HepG2 (cell line): ENCODE measurements around the gene CDH12. TPM values are rescaled to one million over a fixed set of nuclear protein-coding genes. Genes with fewer than 3 reads are reported as not detected.
"Not testable (repeated sequence)": the region's sequence is repeated elsewhere in the genome, so short reads cannot be mapped to it uniquely, and the experiment has no call there.

ENCODE experiments used
- ATAC-seq: fragments of 200-7000 bp; cut with Tn5 transposase; 3 replicates; pipeline ENCODE4 v1.9.1; 2020; ENCODE audit warnings: mild to moderate bottlenecking, moderate library complexity
- BruUV-seq: library from RNA; stranded (reverse); fragments of 400-500 nt; replicated peaks from 2 replicates; lab custom pipeline; 2021; lab: Mats Ljungman, UMichigan
- CTCF ChIA-PET: fragments of 300-600 bp; formaldehyde crosslinking; extraction: SDS; loops from one replicate; lab custom pipeline; 2021; ENCODE audit warnings: low total read pairs, inconsistent platforms, low intra/inter-chr PET ratio; lab: Yijun Ruan, JAX
- POLR2A ChIA-PET: fragments of 350-600 bp; sonication (Branson Sonifier 250); formaldehyde crosslinking; loops from one replicate; lab custom pipeline; 2020; ENCODE audit warnings: antibody characterized with exemption, inconsistent platforms; lab: Yijun Ruan, JAX
- DNase-seq: peaks from one replicate; pipeline ENCODE4 v3.0.0-alpha.2; 2015; ENCODE audit warnings: low spot score
- FAIRE-seq: peaks from 3 replicates; lab custom pipeline; 2011; peaks lifted over from hg19 to GRCh38; lab: Jason Lieb, UNC
- H2AFZ ChIP-seq: one replicate; pipeline ENCODE4 v1.6.1; 2011; ENCODE audit warnings: low read length, inconsistent platforms
- H3K27ac ChIP-seq: fragments of 300-600 bp; 3 replicates; pipeline ENCODE4 v1.8.0; 2011; ENCODE audit warnings: mixed run types, mild to moderate bottlenecking, mixed read lengths, low read length, inconsistent platforms; ENCODE audit not compliant: insufficient read depth; ENCODE audit errors: extremely low read length
- H3K27me3 ChIP-seq, 2 experiments: fragments of 200-600 bp in 1 of 2; 2 replicates in 1 of 2; 3 replicates in 1 of 2; pipeline versions ENCODE4 v1.6.0 to v1.8.0; 2011; ENCODE audit warnings: low read length in 2 of 2, mild to moderate bottlenecking in 2 of 2, moderate library complexity in 2 of 2, inconsistent platforms in 1 of 2; ENCODE audit not compliant: insufficient read depth in 2 of 2, control insufficient read depth in 1 of 2
- H3K36me3 ChIP-seq, 2 experiments: fragments of 200-600 bp in 1 of 2; replicated peaks in 1 of 2; 2 replicates in 1 of 2; 3 replicates in 1 of 2; pipeline versions ENCODE4 v1.5.1 to v1.8.0; 2011; ENCODE audit warnings: low read length in 2 of 2, inconsistent platforms in 1 of 2; ENCODE audit not compliant: insufficient read depth in 2 of 2, control insufficient read depth in 1 of 2
- H3K4me1 ChIP-seq: 2 replicates; pipeline ENCODE4 v1.5.1; 2012; ENCODE audit warnings: low read length, inconsistent platforms; ENCODE audit not compliant: insufficient read depth
- H3K4me2 ChIP-seq: 2 replicates; pipeline ENCODE4 v1.6.0; 2011; ENCODE audit warnings: low read depth, low read length, inconsistent platforms
- H3K4me3 ChIP-seq, 3 experiments: fragments of 200-600 bp in 1 of 3; sonication (generic), shearing (Covaris generic) in 1 of 3; replicated peaks in 1 of 3; 2 replicates each; pipeline ENCODE4 v1.5.1; 2011 to 2016; ENCODE audit warnings: low read length in 3 of 3, inconsistent platforms in 2 of 3, low read depth in 2 of 3, mild to moderate bottlenecking in 2 of 3, control low read depth in 1 of 3, mixed read lengths in 1 of 3; ENCODE audit not compliant: insufficient read depth in 1 of 3
- H3K79me2 ChIP-seq: one replicate; pipeline ENCODE4 v1.6.1; 2011; ENCODE audit warnings: low read length, inconsistent platforms; ENCODE audit not compliant: insufficient read depth
- H3K9ac ChIP-seq: 2 replicates; pipeline ENCODE4 v1.6.0; 2011; ENCODE audit warnings: mild to moderate bottlenecking, low read depth, low read length, inconsistent platforms; ENCODE audit not compliant: insufficient read depth
- H3K9me3 ChIP-seq: 2 replicates; pipeline ENCODE4 v1.5.1; 2012; ENCODE audit warnings: mild to moderate bottlenecking, low read length
- H4K20me1 ChIP-seq: 2 replicates; pipeline ENCODE4 v1.6.0; 2011; ENCODE audit warnings: inconsistent platforms, mild to moderate bottlenecking, low read length, moderate library complexity; ENCODE audit not compliant: insufficient read depth
- WGBS: methylation state at CpG from one replicate; pipeline ENCODE4 v1.1.6; 2017; ENCODE audit warnings: low lambda C conversion rate; 5-methylcytosine and 5-hydroxymethylcytosine counted together
- in situ Hi-C: cut with HindIII; loops from 2 replicates; pipeline ENCODE4 v1.10.0; 2017; ENCODE audit warnings: low pct_unique_long_range_greater_than_20kb; ENCODE audit not compliant: extremely low pct_ligation_motif_present
- intact Hi-C: fragments of 100-400 bp; cut with micrococcal nuclease; formaldehyde crosslinking; loops from one replicate; pipeline ENCODE4 v1.10.0; 2022; ENCODE audit not compliant: unreplicated experiment
- polyA plus RNA-seq, 8 experiments: library from polyadenylated mRNA; depleted of rRNA in 3 of 8; stranded (reverse) in 7 of 8; unstranded in 1 of 8; fragments of >200 nt; fragmentation: Illumina TruSeq in 4 of 8; extraction: Trizol in 4 of 8; gene quantifications; 2 replicates each; pipeline versions ENCODE4 v1.2.1 to v1.2.3, GENCODE V29; 2011 to 2016; ENCODE audit warnings: low read depth in 4 of 8, missing spikeins in 1 of 8, mixed read lengths in 1 of 8; ENCODE audit not compliant: insufficient read depth in 1 of 8
- total RNA-seq, 5 experiments: library from RNA; depleted of rRNA; stranded (reverse); fragments of >200 nt; fragmentation: Illumina TruSeq; extraction: Trizol; gene quantifications; 2 replicates each; pipeline ENCODE4 v1.2.3, GENCODE V29; 2016; ENCODE audit warnings: low read depth in 1 of 5

Gene CDH12
- total and polyA plus RNA-seq, 2 of the 13 experiments (the other 11 are each of a cell fraction or from before 2014, with no cell fraction given) = not detected

GRCh38 chr5:22164910-22165748 lies 688.0 kb downstream of the CDH12 start:
- H3K4me3 ChIP-seq, H3K79me2 ChIP-seq, POLR2A ChIA-PET, H3K27ac ChIP-seq, FAIRE-seq, ATAC-seq, H3K4me2 ChIP-seq, H3K27me3 ChIP-seq, CTCF ChIA-PET, H3K9me3 ChIP-seq, H3K4me1 ChIP-seq, H3K36me3 ChIP-seq, intact Hi-C loops, H2AFZ ChIP-seq, H3K9ac ChIP-seq, BruUV-seq, DNase-seq, H4K20me1 ChIP-seq, in situ Hi-C loops: not testable (repeated sequence)
- 23% methylated on average over 4 of the region's 7 CpGs for WGBS

GRCh38 chr5:22156953-22157352 lies 696.2 kb downstream of the CDH12 start:
- intact Hi-C loops, H2AFZ ChIP-seq, H3K36me3 ChIP-seq, H3K79me2 ChIP-seq, POLR2A ChIA-PET, H3K27me3 ChIP-seq, FAIRE-seq, ATAC-seq, BruUV-seq, DNase-seq, H3K27ac ChIP-seq, CTCF ChIA-PET, H4K20me1 ChIP-seq, H3K4me3 ChIP-seq, H3K9ac ChIP-seq, H3K4me2 ChIP-seq, in situ Hi-C loops, H3K4me1 ChIP-seq, H3K9me3 ChIP-seq: not testable (repeated sequence)
- no CpG with 5 or more reads among the region's 1 CpG for WGBS

- not testable (repeated sequence) for ATAC-seq
Measured at GRCh38 chr5:22154779-22155178, 698.4 kb downstream of the CDH12 start.

GRCh38 chr5:22151801-22152200 lies 701.3 kb downstream of the CDH12 start:
- H3K27me3 ChIP-seq, BruUV-seq, CTCF ChIA-PET, intact Hi-C loops, DNase-seq, H3K9ac ChIP-seq, H2AFZ ChIP-seq, H3K4me2 ChIP-seq, POLR2A ChIA-PET, FAIRE-seq, H3K79me2 ChIP-seq, H3K9me3 ChIP-seq, H3K36me3 ChIP-seq, in situ Hi-C loops, H3K4me1 ChIP-seq, H3K27ac ChIP-seq, ATAC-seq, H4K20me1 ChIP-seq, H3K4me3 ChIP-seq: not testable (repeated sequence)
- 2% methylated on average over 9 of the region's 9 CpGs for WGBS

More at GRCh38 chr5:22154779-22155178, 698.4 kb downstream of the CDH12 start:
- in situ Hi-C loops, H2AFZ ChIP-seq, BruUV-seq, H3K27me3 ChIP-seq, H3K9me3 ChIP-seq, POLR2A ChIA-PET, intact Hi-C loops, H3K4me1 ChIP-seq, CTCF ChIA-PET, H3K79me2 ChIP-seq, H3K36me3 ChIP-seq, H3K9ac ChIP-seq, H3K27ac ChIP-seq, H3K4me3 ChIP-seq, H4K20me1 ChIP-seq, FAIRE-seq, DNase-seq, H3K4me2 ChIP-seq: not testable (repeated sequence)
- 0% methylated on average over 2 of the region's 2 CpGs for WGBS
